NCI-H1092 treated with DMSO at 0.1 percent for 48 hours (cell line): ENCODE data around the gene ADAMTSL1.

Source experiments
- DNase-seq: peaks from one replicate; lab custom pipeline; 2025; lab: John Stamatoyannopoulos, UW

The ADAMTSL1 gene

GRCh38 chr9:18605766-18606180 is 131.8 kb downstream of the ADAMTSL1 start:
- DNase-seq, result peak; percentile 39

GRCh38 chr9:18606281-18606680 is 132.3 kb downstream of the ADAMTSL1 start:
- peak; percentile 51 for DNase-seq

- peak; percentile 59 for DNase-seq
These were observed 132.9 kb downstream of the ADAMTSL1 start for GRCh38 chr9:18606846-18607245.

- DNase-seq, result no peak
These were observed 134.4 kb downstream of the ADAMTSL1 start for GRCh38 chr9:18608371-18608770.

- peak; percentile 72 for DNase-seq
These were observed 137.0 kb downstream of the ADAMTSL1 start for GRCh38 chr9:18610956-18611355.

GRCh38 chr9:18611971-18612370 is 138.0 kb downstream of the ADAMTSL1 start:
- DNase-seq, result peak; percentile 81

- no peak for DNase-seq
These were observed 140.2 kb downstream of the ADAMTSL1 start for GRCh38 chr9:18614116-18614515.

- DNase-seq, result no peak
These were observed 140.7 kb downstream of the ADAMTSL1 start for GRCh38 chr9:18614651-18615050.

- no peak for DNase-seq
These were observed 143.0 kb downstream of the ADAMTSL1 start for GRCh38 chr9:18616976-18617375.

GRCh38 chr9:18617759-18618158 is 143.8 kb downstream of the ADAMTSL1 start:
- no peak for DNase-seq

GRCh38 chr9:18618862-18619261 is 144.9 kb downstream of the ADAMTSL1 start:
- DNase-seq, result no peak

GRCh38 chr9:18622186-18622836 is 148.4 kb downstream of the ADAMTSL1 start:
- no peak for DNase-seq

- DNase-seq, result no peak
These were observed 149.5 kb downstream of the ADAMTSL1 start for GRCh38 chr9:18623221-18624079.

- DNase-seq, result peak; percentile 14
These were observed 152.2 kb downstream of the ADAMTSL1 start for GRCh38 chr9:18626046-18626698.

- DNase-seq, result no peak
These were observed 155.2 kb downstream of the ADAMTSL1 start for GRCh38 chr9:18629136-18629535.

- DNase-seq, result no peak
These were observed 158.9 kb downstream of the ADAMTSL1 start for GRCh38 chr9:18632632-18633403.

- DNase-seq, result no peak
These were observed 162.8 kb downstream of the ADAMTSL1 start for GRCh38 chr9:18636781-18637180.

GRCh38 chr9:18638371-18639249 is 164.7 kb downstream of the ADAMTSL1 start:
- no peak for DNase-seq

GRCh38 chr9:18639911-18640310 is 166.0 kb downstream of the ADAMTSL1 start:
- DNase-seq, result no peak

GRCh38 chr9:18658804-18659705 is 185.1 kb downstream of the ADAMTSL1 start:
- DNase-seq, result no peak
